SK-N-DZ (cell line): ENCODE measurements around the gene TPRG1.
"Not testable (repeated sequence)": the region's sequence is repeated elsewhere in the genome, so short reads cannot be mapped to it uniquely, and the experiment has no call there.

ENCODE experiments used
- DNase-seq: peaks from one replicate; pipeline ENCODE4 v3.0.0-alpha.2; 2015; ENCODE audit warnings: low spot score

TPRG1 gene

DNA sequence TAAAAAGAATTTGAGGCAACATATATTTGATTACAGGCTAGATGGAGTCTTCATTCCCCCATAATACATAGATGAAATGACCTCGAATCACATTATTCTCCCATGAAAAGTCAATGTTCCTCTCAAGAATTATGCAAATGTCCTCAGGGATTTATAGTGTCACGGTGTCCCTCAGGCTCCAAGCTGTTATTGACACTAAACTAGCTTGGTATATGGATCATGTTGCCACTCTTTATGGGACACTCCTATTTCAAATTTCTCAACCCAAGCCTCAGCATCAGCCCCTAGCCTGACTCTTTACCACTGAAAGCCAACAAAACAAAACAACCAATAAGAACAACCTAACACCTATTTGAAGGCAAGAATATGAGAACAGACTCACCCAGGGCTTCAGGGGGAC, 139.8 kb downstream of the TPRG1 start:
- no peak for DNase-seq

DNA sequence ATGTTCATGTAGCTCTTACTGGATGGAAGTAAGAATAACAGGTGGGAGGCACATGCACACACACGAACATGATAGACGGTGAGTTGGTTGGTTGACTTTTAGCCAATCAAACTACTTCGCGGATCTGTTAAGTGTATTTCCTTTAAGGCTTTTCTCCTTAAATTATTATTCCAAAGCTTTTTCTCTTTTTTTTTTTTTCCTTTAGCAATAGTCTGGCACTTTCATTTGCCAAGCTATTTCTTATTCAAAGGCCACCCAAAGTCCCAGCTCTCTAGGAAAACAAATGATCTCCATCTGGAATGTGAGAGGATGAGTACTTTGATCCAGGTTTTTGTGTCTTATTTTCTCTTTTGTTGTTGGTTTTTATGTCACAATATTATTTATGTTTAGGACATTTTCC, 141.1 kb downstream of the TPRG1 start:
- DNase-seq, result no peak

DNA sequence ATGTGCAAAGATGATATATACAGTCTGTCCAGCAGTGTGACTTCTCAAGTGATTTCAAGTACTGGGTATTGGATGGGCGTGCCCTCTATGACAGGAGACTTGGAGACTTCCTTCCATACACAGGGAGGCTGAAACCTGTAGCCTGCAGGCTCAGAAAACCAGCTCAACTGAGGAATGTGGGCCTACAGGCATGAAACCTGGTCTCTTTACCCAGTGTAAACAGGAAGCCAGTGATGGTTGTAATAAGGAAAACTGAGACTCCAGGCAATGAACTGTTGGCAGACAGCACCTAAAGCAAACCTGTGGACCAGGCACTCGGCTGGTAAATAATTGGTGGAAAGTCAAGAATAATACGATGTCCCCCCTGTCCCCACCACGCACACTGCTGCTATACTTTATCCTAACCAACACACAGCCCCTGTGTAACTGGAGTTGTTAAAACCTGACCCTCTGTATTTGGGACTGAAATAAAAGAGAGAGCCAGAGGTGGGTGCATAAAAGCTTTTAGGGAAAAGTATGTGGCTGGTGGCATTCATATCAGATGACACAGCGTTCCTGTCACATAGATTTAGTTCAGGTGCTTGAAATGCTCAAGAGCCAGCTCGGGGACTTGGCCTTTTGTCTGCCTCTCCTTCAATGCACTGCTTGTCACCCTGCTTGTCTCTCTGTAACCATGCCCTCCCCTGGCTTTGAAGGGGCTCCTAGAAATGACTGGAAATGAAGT, 144.7 kb downstream of the TPRG1 start:
- peak; percentile 68 for DNase-seq

DNA sequence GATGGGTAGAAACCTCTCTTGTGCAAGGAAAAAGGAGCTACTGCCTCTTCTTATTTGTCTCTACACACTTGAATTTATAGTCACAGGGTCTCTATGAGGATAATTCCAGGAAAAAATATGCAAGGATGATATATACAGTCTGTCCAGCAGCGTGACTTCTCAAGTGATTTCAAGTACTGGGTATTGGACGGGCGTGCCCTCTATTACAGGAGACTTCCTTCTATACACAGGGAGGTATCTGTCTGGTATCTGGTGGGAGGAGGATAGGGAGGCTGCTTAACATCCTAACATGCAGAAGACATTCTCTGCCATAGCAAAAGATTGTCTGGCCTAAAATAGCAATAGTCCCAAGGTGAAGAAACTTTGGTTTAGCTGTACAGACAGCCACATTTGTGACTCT, 146.1 kb downstream of the TPRG1 start:
- DNase-seq, result no peak

DNA sequence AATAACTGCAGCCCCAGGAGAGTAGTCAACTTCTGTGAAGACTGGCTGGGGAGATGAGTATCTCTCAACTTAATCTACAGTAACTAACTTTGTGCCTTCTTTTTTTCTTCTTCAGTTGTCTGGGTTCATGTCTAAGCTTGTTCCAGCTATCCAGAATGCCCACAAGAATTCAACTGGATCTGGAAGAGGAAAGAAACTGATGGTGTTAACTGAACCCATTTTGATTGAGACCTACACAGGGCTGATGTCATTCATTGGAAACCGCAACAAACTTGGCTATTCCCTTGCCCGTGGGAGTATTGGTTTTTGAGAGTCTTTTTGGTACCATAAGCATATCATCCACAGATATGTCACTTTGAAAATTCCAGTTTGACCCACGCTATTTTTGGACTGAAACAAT, 148.7 kb downstream of the TPRG1 start:
- no peak for DNase-seq

DNA sequence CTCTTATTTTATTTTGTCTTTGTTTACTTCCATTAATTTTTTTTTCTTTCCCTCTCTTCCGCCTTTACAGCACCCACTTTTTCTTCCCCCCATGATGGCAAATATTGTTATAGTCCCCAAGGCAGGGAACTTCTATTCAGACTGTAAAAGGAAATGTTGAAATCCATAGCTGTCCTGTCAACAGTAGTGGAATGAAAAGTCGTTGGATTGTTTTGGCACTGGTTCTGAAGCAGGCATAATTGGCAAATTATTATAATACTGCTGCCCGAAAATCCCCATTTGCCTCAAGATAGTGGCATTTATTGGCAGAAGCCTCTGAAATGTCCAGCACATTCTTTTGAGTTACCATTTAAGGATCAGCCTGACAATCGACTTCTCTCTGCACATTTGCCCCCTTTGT, 150.6 kb downstream of the TPRG1 start:
- DNase-seq, result no peak

DNA sequence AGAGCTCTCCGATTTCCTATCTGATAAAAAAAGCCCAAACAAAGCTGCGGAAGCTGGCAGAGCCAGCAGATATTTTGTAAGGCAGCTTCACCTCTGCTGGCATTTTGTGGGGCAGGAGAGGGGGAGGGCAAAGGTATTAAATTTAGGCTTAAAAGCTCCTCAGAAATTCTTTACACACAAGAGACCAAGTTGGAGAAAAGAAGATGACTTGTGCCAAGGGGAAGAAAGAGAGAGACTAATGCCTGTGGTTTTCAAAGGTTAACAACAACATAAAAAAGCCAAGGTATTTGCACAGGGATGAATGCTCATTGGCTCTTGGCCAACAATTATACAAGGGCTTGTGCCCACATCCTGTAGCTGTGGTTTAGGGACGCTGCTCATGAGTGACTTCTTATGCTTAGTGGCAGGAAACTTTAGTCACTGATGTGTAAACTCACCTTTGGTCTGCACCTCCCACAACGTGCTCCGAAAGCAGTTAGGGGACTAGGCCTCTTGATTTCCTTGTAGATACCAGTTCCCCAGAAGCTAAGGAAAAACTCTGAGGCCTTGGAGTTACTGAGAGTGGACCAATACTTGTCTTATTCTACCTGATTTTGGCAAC, 152.9 kb downstream of the TPRG1 start:
- no peak for DNase-seq

DNA sequence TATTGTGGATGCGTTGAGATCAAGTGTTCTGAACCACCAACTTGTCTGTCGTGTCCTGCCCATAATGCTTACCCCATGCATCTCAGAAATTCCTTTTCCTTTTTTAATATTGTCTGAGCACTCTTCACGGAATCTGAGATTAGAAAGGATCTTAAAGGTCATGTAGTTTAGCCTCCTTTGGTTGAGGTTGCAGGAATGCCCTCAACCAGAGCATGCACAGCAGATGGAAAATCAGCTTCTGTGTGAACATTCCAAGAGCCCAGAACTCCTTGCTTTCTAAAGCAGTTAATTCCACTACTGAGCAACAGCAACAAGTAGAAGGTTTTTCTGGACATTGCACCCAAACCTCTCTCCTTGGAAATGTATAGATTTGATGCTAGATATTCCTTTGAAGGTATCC, 153.7 kb downstream of the TPRG1 start:
- no peak for DNase-seq

DNA sequence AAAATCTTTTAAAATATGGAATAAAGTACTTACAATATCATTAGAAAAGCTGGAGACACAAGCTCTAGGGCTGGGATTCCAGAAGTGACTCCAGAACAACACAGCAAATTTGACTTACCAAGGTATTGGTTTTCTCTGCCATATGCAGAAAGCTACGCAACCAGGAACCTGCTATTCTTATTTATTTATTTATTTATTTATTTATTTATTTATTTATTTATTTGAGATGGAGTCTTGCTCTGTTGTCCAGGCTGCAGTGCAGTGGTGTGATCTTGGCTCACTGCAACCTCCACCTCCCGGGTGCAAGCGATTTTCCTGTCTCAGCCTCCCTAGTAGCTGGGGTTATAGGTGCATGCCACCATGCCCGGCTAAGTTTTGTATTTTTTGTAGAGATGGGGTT, 157.9 kb downstream of the TPRG1 start:
- not testable (repeated sequence) for DNase-seq

DNA sequence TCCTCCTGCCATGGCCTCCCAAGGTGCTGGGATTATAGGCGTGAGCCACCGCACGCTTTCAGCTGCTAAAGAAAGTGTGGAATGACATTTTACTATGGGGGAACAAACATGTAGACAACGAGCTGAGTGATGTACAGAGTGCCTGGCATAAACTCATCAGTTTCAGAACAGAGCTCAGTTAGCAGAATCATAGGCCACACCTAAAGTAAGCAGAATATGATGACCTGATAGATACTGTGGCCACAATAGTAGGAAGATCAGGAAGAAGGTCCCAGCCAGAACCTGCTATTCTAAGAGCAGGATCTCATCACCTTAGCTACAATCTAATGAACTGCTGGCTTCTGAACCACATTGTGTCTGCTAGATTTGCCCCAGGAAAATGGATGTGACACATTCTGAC, 158.3 kb downstream of the TPRG1 start:
- no peak for DNase-seq

DNA sequence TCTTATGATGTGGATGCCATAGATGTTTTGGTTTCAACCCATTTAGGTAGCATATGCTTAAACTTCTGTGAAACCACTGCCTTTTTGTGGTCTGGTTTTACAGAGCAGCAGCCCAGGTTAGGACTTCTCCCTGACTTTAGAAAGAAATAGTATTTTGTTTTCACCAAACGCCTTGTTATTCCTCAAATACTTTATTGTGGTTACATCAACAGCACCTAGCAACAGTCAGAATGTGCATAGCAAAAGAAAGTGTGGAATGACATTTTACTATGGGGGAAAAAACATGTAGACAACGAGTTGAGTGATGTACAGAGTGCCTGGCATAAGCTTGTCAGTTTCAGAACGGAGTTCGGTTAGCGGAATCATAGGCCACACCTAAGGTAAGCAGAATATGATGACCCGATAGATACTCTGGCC, 159.2 kb downstream of the TPRG1 start:
- DNase-seq, result no peak

DNA sequence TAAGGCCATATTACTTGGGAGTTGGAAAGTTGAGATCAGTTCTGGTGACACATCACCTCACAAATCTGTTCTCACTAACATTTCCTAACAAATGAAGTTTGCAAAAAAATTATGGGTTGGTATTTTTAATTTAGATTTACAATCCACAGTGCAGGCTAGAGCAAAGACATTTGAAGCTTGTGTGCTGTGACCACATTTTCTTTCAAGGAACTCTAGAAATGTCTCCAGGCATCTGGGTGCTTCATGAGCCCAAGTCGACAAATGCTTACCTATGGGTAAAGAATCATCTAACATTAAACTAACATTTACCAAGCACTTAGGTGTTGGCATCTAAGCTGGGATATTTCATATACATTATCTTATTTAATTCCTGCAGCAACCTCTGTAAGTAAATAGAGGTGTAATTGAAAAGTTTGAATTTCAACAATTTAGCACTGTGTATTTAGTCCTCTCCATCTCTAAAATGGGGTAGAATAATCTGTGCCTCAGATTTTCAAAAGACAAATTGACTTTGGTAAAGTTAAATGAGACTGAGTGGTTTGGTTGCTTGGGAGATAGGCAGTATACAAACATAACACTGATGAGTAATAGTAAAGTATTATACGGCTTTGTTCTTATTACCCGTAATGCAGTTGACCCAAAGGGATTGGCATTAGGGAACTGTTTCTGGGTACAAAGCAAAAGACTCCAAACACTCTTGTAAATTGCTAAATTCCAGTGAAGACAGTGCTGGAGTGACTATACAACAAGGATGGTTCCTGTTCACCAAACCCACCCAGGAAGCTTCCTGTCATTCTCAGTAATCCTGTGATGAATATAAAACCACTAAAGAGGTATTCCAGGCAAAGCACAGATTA, 162.5 kb downstream of the TPRG1 start:
- no peak for DNase-seq

DNA sequence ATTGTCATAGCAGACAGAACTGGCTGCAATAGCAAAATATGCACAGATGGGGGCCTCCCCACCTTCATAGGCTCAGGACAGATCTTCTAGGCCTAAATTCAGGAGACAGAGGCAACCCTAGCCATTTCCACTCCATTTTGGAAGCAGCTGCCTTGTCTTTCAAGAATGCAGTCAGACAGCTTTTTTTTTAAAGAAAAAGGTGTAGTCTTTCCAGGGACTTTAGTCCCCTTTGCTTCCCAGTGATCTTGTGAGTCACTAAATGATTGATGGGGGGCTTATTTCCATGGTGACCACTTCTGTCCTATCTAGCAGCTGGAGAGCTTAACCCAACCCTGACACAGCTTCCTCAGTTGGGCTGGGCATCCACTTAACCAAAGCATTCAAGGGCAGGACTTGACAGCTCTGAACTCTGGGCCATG, 165.9 kb downstream of the TPRG1 start:
- no peak for DNase-seq

DNA sequence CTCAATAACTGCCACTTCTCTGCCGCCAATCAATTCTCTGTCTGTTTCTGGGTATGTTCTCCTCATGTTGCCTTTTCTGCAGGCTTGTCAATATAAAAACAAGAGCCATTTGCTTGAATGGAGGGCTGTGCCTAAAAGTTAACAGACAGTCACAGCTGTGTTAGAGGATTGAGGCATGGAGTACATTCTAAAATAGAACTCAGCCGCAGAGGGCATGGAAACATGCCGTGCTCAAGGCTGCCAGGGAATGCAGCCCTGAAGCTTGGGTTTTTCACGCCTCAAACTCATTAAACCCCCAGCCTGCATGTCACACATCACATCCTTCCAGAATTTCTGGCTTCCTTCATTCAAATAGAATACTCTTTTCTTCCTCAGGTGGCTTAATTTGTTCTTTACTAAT, 166.6 kb downstream of the TPRG1 start:
- DNase-seq, result no peak

DNA sequence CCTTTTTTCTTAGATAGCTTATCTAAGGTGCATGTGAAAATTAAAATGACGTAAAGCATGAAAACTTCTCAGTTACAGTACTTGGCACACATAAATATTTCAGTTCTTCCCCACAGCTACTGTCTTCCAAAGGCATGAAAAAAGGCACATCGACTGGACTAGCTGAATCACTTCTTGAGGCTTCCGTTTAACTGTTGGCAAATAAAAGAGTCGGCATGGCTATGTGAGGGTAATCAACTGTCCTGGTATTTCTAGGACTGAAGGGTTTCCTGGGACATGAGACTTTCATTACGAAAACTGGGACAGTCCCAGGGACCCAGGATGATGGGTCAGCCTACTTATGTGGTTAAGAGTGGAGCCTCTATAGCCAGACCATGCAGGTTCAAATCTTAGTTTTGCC, 168.2 kb downstream of the TPRG1 start:
- no peak for DNase-seq

DNA sequence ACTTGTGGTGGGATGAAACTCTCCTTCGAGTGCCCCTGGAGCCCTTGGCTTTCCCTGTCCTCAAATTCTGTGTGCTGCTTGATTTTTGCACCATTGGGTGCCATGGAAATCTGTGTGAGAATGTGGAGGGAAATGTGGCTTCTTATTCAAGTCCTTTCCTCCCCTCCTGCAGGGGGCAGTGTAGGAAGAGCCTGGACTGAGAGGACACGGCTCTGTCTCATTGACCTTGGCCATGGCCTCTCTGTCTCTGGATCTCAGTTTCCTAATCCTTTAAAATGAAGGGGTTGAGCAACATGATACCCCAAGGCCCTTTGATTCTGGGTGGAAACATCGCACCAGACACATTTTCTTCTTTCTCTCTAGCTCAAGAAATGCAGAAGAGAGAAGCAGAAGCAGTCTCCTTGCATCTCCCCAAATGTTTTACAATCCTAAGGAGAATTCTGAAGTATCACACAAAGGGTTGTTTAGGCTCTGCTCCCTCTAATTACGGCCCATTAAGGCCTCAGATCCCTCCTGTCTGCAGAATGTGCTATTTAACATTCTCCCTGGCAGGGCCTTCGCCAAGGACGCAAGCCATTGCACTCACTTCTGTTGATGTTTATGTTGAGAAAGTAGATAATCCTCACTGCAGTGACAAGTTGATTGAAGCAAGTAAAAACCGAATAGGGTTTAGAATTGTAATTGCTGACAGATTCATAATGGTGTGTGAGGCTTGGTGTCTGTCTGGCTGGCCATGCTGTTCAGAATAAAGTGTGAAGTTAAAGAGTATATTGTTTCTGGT, 169.1 kb downstream of the TPRG1 start:
- peak; percentile 24 for DNase-seq

DNA sequence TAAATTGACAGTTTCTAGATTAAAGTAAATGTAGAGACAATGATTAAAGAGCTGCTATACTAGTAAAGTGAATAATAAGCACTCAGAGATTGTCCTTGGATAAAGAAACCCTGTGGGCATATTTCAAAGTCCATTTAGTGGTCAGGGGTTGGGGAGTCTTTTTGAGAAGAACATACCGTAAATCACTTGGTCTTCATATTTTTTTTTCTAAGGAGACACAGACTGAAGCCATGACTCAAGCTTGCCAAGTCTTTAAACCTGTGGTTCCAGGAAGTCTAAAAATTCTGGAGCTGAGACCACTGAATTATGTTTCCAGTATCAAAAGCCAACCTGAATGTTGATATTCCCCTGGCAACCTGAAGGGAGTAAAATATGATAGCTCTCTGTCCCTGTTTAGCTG, 171.0 kb downstream of the TPRG1 start:
- no peak for DNase-seq

DNA sequence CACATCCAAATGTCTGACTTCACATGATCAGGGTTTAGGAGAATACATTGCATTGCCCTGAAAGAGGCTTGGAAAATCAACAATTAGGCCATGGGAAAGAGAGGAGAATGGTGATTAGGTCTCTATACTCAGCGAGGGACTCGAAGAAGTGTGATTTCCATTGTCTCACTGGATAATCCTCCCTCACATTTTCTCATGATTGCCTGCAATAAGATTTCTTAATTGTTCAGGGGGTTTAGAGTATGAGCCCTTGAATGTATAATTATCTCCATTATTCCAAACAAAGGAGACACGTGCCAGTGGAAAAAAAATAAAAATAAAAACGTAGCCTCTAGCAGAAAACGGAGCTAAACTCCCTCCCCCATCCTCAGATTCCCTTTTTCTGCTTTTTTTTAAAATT, 173.2 kb downstream of the TPRG1 start:
- DNase-seq, result no peak

DNA sequence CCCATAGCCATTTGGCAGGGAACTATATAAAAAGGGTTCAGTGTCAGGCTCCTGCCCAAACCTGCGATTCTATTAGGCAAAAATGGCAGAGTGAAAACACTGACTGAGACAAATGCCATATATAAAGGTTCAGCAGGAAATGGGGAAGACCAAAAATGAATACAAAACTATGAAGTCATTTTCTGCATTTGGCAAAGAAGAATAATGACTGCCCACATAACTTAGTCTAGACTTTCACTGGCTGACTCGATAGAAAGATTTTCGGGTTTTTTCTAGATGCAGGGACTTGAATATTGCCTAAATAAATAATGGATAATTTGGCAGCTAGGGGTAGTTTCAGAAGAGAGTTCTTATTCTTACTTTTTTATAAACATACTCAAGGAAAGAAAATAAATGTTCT, 178.0 kb downstream of the TPRG1 start:
- DNase-seq, result no peak

DNA sequence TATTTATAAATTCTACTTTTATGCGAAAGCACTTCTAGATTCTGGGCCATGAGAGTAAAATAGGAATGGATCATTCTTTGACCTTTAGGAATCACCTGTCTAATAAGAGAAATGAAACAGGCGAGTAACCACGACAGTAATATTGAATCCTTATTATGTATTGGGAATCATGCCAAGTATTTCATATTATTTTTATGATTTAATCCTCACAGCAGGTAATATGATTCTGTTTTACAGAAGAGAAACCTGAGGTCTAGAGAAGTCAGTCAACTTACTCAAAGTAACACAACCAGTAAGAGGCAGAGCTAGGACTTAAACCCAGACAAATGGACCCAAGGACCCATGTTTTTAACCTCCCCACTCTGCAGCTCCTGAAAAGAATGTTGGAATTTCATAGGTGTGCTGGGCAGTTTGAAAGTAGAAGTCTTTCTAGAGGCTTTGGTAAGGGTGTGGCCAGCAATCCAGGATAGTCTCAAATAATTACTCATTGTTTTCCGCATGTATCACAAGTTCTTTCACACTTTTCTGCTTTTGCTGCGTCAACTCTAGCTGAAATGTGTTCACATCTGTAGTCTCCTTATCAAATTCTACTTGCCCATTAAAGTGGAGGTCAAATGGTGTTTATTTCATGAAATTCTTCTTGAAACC, 181.7 kb downstream of the TPRG1 start:
- DNase-seq, result no peak
